Lung microvascular endothelial cell (primary cell): Measurements from ENCODE around the gene ZBTB42. TPM values are rescaled to one million over a fixed set of nuclear protein-coding genes. Genes with fewer than 3 reads are reported as not detected.

Source experiments
- DNase-seq, 2 donors: peaks; one replicate each; pipeline versions ENCODE4 v3.0.0 to v3.0.0-alpha.2; 2010; ENCODE audit warnings: low read depth in 2 of 2
- total RNA-seq: library from RNA; depleted of rRNA; stranded (reverse); fragments of >200 nt; gene quantifications from 2 replicates; pipeline ENCODE4 v1.2.1, GENCODE V29; 2014

The ZBTB42 gene
- total RNA-seq, 1 donor from 2014 or later = 4.4 TPM

DNA sequence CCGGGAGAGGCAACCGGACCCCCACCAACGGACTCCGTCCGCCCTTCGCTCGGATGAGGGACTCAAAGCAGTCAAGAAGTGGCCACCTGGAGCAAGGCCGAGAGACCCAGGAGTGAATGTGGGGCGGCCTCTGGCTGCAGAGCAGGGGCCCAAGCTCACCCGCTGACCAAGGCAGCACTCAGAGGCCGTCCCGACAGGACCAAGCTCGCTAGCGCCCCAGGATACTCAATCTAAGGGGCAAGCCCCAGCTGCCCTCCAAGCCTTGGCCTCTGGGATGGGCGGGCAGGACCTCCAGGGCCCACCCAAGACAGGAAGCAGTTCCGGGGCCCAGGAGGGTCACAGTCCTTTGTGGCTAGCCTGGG, 6.3 kb upstream of the ZBTB42 start:
- peak; percentile 40 to 50 for DNase-seq

GRCh38 chr14:104794993-104795780, 5.7 kb upstream of the ZBTB42 start, which contains the start of gene AKT1:
Gene AKT1, minus strand, starts transcription at chr14:104795748. Its CDS starts 3,105 bp downstream, at chr14:104792643.
- peak in 1 of 2 donors; percentile 30 for DNase-seq

- peak; percentile 51 to 59 for DNase-seq
These were observed 4.9 kb upstream of the ZBTB42 start for GRCh38 chr14:104795781-104796686.

DNA sequence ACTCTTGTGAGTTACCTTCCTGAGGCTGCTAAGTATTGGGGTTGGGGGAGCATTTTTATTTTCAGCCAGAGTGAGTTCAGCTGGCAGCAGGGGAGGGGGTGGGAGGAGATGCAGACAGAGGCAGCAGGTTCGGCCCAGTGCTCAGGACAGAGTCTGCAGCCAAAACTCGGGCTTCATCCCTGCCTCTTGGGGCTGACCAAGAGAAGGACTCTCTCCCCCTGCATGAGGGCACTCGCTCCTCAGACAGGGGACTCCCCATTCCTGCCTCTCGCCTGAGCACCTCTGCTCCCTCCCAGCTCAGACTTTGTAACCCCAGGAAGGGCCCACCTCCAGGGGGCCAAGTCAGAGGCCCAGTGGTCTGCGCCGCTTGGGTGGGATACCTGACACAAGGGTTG, 4.2 kb upstream of the ZBTB42 start:
- no peak for DNase-seq

DNA sequence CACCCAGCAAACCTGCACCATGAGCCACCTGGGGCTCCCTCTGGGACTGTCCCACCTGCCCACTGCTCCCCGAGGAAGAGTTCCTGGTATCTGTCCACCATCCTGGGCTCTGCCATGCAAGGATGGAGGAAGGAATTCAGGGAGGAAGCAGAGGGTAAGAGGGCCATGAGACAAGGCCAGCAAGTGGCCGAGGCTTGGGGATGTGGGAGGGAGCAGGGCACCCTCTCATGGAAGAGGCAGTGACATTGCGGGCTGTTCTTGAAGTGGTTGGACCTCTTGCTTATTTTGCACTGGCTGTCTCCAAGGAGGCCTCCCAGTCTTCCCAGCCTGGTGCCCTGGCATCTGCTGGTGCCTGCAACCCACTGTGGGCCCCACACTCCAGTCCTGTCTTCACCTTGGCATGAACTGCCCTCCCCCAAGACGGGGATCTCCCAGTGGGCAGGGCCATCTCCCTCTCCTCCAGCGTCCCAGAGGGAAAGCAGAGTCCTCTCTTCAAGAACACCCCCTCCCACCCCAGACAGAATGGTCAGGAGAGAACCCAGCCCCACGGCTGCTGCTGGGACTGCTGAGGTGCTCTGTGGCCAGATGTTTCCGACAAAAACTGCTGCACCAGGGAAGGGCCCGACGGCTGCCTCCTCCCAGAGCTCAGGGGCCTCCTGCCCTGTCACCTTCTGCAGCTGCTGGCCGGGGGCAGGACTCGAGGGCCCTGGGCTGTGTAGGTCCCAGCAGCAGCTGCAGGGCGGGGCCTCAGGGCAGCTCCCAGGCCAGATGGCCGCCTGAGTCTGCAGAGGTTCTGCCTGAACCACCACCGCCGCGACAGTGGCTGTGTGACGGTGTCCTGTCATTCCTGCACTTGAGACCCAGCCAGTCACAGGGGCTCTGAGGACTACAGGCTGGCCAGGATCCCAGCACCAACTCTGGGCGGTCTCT, 3.5 kb upstream of the ZBTB42 start:
- DNase-seq = no peak

DNA sequence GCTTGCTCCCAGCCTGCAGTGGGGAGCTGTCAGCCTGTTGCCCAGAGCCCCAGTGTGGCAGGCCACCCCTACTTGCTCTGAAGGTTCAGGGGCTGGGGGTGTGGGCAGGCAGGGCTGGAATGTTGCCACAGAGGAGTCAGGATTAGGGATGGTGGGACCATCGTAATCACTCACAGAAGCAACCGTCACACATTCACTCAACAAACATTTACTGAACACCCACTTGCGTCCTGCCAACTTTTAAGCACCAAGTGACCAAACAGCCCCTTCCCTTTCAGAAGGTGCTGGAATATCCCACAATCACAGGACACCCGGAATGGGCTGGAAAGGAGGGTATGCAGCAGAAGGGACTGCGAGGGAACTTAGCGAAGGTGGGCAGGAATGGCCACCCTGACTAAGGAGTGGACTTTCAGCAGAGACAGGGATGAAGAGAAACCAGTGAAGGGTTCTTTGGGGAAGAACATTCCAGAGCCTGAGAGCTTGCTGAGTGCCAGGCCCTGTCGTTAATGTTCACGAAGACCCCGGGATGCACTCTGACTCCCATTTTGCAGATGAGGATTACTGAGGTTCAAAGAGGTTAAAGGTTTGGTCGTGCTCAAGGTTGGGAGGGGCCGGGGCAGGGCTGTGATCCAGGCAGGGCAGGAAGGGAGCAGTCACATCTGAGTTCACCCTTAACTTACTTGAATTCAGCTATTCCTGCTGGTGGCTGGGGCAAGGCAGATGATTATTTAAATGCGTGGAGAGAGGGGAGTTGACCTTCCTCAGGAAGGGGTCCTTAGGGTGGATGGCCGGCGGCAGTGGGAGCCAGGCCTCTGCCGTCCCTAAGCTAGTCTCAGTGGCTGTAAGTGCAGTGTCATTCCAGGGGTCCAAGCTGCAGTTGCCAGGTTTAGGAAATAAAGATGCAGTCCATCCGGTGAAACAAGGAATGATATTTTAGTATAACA, 2.3 kb upstream of the ZBTB42 start:
- no peak for DNase-seq

GRCh38 chr14:104799244-104800014, 1.5 kb upstream of the ZBTB42 start:
- DNase-seq = no peak

- DNase-seq = peak; percentile 72 to 85
These were observed 708 bp upstream of the ZBTB42 start for GRCh38 chr14:104800015-104800770.

DNA sequence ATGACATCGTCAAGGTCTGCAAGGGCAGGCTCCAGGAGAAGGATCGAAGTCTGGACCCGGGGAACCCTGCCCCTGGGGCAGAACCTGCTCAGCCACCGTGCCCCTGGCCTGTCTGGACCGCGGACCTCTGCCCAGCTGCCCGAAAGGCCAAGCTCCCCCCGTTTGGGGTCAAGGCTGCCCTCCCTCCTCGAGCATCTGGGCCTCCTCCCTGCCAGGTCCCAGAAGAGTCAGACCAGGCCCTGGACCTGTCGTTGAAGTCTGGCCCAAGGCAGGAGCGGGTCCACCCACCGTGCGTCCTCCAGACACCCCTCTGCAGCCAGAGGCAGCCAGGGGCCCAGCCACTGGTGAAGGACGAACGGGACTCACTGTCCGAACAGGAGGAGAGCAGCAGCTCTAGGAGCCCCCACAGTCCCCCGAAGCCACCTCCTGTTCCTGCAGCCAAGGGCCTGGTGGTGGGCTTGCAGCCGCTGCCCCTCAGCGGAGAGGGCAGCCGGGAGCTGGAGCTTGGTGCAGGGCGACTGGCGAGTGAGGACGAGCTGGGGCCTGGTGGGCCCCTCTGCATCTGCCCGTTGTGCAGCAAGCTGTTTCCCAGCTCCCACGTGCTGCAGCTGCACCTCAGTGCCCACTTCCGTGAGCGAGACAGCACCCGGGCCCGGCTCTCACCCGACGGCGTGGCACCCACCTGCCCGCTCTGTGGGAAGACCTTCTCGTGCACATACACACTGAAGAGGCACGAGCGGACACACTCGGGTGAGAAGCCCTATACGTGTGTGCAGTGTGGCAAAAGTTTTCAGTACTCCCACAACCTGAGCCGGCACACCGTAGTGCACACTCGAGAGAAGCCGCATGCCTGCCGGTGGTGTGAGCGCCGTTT, 856 bp downstream of the ZBTB42 start:
- DNase-seq = no peak

GRCh38 chr14:104802394-104803184, 1.7 kb downstream of the ZBTB42 start:
- DNase-seq = no peak

GRCh38 chr14:104803280-104803911, 2.5 kb downstream of the ZBTB42 start:
- DNase-seq = no peak

GRCh38 chr14:104803912-104804410, 3.1 kb downstream of the ZBTB42 start:
- DNase-seq = no peak

DNA sequence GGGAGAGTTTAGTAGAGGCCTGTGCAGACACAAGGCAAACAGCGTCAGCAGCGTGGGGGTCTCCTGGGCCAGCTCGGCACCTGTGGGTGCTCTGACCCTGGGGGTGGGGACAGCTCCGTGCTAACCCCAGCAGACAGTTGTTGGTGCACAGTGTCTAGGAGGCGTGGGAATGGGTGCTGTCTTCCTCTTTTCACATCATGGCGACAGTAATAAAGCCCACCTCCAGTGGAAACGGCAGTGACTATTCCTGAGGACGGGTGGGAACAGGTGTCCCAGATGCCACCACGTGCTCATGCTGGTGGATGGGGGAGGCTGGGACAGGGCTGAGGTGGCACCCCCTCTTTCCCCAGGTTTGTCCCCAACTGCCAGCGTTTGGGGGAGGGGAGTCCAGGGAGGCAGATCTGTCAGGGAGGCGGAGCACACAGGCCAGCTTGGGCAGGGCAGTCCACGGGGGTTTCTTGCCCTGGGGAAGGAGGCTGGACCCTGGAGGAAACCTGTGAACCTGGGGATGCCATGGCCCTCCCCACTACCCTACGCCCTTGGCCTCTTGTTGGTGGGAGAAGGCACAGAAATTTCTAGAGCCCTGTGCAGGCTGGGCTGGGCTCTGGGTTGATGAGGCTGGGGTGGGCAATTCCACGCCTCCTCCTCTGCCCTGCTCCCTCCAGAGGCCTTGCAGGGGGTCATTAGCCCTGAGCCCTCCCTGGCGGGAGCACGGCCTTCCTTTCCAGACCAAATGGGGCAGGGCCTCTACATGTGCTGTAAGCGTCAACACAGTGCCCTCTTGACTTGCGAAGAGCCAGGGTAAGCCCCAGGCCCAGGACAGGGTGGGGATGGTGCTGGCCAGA, 3.8 kb downstream of the ZBTB42 start:
- no peak for DNase-seq

DNA sequence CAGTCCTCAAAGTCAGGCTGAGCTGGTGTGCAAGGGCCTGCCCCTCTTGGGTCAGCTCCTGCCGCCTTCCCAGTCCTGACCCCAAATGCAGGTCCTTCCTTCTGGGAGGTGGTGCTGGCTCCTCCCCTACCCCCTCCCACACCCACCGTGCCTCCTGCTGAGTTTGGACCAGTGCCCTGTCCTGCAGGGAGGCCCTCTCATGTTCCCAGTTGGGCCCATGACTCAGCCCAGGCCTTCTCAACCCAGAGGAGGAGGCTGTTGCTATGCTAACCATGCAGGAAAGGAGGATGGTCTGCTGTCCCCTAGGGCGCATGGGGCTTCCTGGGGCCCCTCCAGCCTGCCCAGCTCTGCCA, 4.4 kb downstream of the ZBTB42 start:
- DNase-seq = no peak

DNA sequence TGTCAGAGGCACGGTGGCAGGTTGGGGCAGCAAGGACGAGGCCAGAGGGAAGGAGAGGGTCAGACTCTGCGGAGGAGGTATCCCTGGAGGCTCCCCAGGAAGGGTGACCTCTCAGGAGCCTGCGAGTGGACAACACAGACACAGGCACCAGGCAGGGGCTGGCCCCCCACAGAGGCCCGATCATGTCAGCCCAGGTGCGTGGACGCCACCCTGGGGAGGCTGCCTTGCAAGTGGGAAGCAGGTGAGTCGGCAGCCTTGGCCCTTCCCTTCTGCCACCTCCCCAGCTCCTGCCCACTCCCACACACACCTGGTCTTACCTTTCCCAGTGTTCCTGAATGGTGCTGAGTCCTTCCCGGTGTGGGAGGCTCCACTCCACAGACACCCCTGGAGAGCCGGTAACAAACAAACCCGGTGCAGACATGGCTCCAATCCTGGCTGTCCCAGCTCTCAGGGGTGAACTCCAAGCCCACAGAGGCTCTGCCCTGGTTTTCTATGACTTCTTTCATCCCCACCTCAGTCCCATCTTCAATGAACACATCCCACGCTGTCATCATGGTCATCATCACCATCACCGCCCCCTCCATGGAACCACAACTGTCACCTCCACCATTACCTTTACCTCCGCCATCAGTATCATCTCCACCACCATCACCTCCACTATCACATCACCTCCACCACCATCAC, 5.2 kb downstream of the ZBTB42 start:
- DNase-seq = no peak
